ENCODE results near the gene FAM83G.
"Not testable (repeated sequence)": the region's sequence is repeated elsewhere in the genome, so short reads cannot be mapped to it uniquely, and the experiment has no call there.

- TF ChIP-seq, protein P1, sequence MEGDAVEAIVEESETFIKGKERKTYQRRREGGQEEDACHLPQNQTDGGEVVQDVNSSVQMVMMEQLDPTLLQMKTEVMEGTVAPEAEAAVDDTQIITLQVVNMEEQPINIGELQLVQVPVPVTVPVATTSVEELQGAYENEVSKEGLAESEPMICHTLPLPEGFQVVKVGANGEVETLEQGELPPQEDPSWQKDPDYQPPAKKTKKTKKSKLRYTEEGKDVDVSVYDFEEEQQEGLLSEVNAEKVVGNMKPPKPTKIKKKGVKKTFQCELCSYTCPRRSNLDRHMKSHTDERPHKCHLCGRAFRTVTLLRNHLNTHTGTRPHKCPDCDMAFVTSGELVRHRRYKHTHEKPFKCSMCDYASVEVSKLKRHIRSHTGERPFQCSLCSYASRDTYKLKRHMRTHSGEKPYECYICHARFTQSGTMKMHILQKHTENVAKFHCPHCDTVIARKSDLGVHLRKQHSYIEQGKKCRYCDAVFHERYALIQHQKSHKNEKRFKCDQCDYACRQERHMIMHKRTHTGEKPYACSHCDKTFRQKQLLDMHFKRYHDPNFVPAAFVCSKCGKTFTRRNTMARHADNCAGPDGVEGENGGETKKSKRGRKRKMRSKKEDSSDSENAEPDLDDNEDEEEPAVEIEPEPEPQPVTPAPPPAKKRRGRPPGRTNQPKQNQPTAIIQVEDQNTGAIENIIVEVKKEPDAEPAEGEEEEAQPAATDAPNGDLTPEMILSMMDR (conservative IDR thresholded peaks at IDR 0.05 in 1 of 2, IDR thresholded peaks at IDR 0.05 in 1 of 2; ENCODE audit: extremely low read depth in 1 of 2, insufficient read depth in 1 of 2, low read depth in 1 of 2, low read length in 2 of 2), result not testable (repeated sequence)
- TF ChIP-seq EZH2 (IDR thresholded peaks at IDR 0.05; ENCODE audit: borderline replicate concordance, low read length), result not testable (repeated sequence)
These were observed 37.3 kb upstream of the FAM83G start for GRCh38 chr17:19041871-19042270.

Data from mammary epithelial cell (primary cell).